GM21717 (cell line): Measurements from ENCODE around the gene GNA14.
"Not testable (repeated sequence)": the region's sequence is repeated elsewhere in the genome, so short reads cannot be mapped to it uniquely, and the experiment has no call there.

Experiments used
- ATAC-seq: cut with Tn5 transposase; IDR thresholded peaks from one replicate; pipeline ENCODE4 v1.9.1; 2021; ENCODE audit warnings: mild to moderate bottlenecking, moderate library complexity; ENCODE audit not compliant: unreplicated experiment

GNA14 gene

DNA sequence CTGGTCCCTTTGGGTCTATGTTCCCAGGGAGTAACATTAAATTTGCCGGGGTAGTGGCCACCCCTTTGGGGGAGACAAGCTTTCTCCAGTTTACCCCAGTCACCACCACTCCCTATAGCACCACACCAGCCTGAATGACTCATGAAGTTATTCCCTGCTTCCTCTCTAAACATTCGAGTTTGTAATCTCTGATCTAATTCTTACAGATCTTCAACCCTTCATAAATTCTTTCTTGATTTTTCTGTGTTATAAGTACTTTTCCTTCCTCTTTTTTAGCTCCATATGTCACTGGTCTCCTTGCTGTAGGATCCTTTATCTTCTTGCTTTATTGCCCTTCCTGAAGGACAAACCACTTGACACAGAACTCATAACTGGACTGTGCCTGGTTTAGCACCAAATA is 55.6 kb downstream of the GNA14 start:
- ATAC-seq, result no peak

DNA sequence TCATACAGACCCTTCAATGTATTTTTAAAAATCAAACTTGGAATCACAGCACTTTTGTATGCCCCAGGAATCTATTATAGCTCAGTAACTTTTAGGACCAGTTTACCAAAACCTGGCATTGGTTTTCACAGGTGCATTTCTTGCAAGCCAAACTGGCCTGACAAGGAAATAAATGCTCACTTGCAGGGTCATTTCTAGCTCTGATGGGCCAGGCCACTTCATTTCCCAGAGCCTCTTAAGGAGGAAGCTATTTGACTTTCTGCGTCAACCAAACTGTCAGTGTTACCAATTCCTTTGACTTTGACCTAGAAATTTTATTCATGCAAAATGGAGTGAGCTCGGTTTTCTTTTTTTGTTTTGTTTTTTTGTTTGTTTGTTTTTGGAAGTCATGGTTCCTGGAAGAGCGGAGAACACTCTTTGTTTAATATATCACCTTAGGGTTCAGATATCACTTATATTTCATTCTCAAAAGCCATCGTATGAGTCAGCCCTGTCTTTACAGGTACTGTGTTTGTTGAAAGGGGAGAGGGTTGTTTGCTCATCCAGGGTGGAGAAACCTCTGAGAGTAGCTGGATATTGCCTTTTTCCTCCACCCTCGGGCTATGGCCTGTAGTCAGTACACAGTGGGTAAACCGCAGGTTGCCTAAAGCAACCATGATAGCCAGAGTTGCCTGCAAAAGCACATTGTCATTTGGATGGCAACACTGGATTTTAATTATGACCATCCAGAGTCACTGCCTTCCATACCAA is 58.9 kb downstream of the GNA14 start:
- ATAC-seq, result no peak

DNA sequence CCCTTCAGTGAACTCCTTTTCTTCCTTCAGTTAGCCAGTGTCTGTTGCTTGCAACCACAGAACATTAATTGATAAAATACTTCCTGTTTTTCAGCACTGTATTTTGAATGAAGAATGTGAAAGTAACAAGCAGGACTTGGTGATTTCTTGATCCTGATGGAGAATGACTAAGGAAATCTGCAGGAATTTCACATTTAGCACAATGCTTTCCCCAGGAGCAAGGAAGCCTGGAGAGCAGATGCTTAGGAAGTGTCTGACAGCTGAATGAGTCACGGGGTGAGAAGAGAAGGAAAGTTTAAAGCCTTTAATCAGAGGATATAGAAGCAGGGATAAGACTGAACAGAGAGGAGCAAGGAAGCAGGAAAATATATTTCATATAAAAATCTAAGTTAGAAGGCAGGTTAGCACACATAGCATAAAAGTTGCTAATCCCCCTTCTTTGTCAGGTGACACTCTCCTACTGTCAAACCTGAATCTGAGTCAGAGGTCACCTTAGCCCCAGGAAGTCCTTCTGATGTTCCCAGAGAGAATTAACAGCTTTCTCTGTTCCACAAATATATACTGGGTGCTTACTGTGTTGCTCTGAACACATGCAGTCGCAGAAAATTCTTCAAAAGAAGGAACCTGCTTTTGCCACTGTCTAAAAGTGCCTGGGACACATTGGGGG is 59.7 kb downstream of the GNA14 start:
- no peak for ATAC-seq

DNA sequence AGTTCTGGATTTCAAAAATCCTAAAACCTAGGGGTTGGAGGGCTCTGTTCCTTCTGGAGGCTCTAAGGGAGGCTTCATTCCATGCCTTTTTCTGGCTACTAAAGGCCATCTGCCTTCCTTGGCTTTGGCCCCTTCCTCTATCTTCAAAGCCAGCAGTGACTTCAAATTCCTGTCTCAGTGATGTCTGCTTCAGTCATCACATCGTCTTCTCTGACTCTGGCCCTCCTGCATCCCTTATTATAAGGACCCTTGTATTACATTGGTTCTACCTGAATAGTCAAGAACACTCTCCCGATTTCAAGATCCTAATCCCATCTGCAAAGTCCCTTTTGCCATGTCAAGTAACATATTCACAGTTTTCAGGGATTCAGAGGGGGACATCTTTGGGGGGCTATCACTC is 60.3 kb downstream of the GNA14 start:
- ATAC-seq, result no peak

DNA sequence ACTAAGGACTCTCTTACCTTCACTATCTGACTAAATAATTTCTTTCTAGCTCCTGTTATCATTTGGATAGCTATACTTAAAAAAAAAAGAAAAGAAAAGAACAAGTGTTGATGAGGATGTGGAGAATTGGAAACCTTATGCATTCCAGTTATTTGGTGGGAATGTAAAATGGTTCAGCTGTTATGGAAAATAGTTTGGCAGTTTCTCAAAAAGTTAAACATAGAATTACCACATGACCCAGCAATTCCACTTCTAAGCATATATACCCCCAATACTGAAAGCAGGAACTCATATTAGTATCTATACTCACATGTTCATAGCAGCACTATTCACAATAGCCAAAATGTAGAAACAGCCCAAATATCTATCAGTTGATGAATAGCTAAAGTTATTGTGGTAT is 61.1 kb downstream of the GNA14 start:
- no peak for ATAC-seq

DNA sequence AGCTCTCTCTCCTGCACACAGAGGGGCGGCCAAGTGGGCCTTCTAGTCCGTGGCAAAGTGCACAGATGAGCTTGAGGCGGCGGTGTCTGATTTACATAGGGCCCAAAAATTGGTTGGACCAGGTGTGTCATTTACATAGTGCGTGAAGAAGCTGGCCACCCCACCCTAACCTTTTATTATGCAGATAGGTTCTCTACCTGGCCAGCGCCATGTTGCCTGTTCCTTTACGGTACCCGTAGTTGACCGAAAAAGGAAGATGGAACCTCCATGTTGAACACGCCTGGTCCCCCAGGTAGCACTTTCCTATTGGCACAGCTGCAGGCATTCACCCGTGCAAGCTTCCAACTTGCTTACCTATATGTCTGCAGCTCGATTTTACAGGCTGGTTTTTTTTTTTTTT is 61.5 kb downstream of the GNA14 start:
- ATAC-seq, result no peak

DNA sequence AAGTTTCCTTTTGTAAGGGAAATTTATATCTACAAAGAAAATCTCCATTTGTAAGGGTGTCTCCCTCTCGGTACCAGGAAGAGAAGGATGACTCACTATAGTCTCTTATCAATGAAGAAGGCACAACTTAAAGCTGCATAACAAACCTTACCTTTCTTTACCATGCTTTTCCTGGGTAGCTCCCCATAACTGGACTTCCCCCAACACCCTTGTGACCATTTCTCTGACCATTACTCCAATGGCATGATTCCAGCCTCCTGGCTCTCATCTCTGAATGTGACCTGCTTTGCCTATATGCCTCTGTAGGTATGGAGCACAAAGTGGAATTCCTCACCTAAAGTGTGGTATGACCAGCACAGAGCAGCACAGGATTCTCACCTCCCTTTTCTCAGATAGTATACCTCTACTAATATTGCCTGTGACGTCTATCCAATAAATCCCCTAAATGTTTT is 62.8 kb downstream of the GNA14 start:
- no peak for ATAC-seq

DNA sequence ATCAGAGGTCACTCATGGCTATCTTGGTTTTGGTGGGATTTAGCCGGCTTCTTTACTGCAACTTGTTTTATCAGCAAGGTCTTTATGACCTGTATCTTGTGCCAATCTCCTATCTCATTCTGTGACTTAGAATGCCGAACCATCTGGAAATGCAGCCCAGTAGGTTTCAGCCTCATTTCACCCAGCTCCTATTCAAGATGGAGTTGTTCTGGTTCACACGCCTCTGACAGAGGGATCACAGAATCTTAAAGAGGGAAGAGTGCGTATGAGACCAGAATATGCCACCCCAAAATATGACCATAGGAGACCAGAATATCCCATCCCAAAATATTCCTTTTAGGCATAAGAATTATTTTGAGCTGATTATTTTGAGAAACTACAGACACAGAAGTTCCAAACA is 63.2 kb downstream of the GNA14 start:
- ATAC-seq, result not testable (repeated sequence)

DNA sequence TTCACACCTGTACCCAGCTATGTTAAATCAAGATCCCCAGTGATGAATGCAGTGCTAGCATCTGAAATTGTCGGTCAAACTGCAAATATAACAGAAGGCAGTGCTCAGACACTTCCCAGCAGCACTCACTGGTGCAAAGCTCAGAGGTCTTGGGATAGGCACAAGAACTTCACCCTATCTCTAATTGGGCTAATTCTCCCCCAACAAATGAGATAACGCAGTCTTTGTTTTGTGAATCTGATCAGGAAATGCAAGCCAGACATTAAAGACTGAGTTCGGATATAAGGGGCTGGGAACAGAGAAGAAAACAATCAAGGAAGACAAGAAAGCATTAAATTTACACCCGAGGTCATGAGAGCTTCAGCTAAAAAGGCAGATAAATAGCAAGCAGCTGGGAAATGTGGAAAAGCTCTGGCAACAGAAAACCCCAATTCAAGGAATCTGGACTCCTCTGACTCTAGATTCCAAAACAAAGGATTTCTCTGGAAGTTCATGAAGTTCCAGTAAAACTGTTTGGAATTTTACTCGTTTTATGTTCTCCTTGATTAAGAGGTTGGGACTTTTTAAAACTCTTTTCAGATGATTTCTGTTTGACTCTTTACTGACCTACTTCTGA is 65.1 kb downstream of the GNA14 start:
- no peak for ATAC-seq

DNA sequence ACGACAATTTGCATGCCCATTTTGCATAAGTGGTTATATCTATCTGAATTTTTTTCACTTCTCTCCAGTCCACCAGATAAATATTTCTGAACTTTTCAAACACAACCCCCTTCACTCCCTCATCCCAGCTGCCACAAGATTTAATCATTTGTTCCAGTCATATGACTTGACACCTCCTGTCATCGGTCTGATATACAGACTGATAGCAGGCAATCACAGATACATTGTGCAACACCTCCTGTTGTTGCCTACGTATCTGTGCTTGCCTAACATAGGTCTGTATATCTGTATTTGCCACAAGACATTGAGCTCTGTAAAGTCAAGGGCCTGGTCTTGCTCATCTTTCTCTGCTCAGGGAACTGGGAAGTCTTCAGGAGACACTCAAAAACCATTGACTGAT is 65.6 kb downstream of the GNA14 start:
- no peak for ATAC-seq

DNA sequence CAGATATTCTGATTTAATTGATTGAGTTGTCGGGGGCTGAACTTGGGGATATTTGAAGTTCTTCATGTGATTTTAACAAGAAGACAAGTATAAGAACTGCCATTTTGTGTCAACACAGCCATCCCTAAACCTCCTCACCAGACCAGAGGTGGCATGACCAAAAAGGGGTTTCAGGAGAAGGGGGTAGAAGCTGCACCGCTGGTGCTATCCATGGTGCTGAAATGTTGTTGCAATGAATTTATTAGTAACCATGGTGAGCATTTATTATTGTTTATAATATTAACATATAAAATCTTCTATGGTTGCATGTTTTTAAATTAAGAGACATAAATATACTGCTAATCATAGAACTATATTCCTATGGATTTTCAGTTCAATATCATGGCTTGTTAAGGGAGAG is 72.3 kb downstream of the GNA14 start:
- ATAC-seq, result no peak

DNA sequence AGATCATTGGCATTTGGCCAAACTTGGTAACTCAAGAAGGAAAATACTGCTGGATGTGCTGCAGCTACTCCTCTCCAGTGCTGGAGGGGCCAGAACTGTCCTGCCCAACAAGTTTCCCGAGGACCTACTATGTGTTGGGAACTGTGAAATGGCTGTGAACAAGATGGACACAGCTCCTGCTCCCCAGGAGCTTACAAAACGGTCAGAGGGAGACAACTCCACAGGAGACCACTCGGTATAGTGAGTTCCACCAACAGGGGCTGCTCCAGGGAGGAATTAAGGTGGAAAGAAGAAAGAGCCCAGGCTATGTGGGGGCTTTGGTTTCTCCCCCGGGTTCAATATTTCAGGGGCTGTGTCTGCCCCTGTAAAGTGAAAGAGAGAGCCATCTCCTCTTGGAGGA is 78.8 kb downstream of the GNA14 start:
- no peak for ATAC-seq

DNA sequence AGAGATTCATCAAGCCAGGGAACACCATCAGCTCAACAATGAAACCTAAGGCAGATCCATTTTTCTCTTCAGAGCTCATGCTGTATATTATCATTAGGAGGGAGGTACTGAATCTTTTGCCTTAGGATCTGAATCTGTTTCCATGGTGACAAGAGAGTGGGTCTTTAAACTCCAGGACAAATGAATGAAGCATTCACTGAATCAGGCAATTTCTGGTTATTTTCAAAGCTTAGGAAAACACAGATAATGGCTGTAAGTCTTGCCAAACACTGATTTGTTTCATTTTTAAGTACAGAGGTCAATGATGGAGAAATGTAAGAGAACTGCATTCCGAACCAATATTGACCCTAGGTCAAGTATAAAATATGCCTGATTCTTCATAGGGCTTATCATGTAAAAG is 84.9 kb downstream of the GNA14 start:
- ATAC-seq, result no peak

DNA sequence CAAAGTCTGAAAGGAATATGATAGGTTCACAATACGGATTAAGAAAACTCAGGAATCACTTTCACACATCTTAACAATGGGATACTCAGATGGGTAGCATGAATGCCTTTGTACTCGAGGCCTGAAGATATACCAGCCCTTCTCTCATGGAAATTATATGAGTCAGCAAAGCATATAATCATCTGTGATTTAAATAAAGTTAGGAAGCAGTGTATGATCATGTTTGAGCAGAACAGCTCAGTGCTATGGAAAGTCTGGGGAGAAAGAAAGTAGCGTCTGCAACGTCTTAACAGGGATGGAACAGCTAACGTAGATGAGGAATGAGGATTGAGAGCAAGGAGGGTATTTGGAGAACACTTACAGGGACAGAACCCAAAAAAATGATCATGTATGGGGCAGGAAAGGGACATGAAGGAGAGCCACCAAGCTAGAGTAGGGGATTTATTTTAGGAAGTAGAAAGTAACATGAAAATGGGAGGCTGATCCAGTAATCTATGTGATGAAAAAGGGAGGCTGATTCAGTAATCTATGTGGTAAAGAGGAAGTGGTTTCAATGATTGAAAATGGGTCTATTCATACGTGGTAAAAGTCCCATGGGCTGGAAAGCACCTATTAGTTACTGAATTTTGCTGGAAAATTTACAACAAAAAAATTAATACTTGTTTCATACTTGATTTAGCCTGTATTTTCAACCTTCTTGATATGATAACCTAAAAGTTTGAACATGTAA is 85.9 kb downstream of the GNA14 start:
- peak; percentile 63 for ATAC-seq

DNA sequence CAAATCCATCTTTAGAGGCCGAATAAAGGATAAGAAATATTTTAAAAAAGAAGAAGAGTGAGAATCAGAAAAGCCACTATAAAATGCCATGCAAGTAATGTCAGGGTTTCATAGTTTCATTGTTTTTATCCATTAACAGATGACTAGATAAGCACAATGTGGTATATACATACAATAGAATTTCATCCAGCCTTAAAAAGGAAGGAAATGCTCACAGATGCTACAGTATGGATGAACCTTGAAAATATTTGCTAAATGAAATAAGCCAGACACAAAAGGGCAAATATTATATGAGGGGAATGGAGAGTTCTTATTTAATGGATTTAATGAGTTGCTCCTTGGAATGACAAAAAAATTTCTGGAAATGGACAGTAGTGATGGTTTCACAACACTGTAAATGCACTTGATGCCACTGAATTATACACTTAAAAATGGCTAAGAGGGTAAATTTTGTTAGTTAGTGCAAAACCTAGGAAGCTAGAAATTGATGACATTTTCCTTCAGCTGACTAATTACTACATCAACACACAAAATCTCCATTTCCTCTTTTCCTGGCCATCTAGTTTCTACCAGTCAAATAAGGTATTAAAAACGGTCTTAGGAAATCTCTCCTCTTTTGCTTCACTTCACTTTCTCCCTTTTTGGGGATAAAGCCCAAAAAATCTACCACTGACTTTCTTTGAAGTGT is 86.6 kb downstream of the GNA14 start:
- ATAC-seq, result peak; percentile 32

DNA sequence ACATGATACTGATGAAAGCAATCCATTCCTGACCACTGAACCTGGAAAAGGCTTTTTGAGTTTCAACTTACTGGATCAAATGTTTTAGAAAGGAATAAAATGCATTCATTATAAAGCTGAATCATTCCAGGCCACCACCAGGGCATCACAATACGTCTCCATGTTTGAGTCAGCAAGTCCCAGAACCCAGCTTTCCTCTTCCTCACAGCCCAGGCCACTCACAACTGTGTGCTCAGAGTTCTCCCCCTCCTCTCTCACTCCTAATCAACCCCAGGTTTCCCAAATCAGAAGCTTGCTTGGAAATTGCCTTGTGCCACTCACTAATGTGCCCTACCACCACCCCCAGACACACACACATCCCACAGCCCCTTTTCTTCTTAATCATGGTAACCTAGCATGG is 91.7 kb downstream of the GNA14 start:
- ATAC-seq, result no peak

DNA sequence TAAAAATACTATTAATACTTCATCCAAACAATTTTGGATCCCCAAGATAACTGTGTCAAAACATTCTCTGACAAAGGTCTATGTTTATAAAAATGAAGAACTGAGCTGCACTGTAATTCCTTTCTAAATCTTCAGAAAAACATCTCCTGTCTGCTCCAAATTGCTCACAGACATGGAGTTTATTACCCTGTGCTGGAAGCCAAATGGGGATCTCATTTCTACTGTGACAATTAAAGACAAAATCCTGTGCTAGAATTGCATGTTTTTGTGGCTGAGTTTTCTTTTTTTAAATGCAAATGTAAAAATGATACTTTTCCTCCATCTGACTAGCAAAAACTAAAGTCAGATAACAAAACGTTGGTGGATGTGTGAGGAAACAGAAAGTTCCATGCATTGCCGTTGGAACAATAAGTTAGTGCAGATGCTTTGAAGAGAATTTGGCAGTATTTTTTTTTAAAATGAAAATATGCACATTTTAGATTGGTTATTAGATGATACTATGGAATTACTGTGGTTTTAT is 93.5 kb downstream of the GNA14 start:
- ATAC-seq, result no peak

DNA sequence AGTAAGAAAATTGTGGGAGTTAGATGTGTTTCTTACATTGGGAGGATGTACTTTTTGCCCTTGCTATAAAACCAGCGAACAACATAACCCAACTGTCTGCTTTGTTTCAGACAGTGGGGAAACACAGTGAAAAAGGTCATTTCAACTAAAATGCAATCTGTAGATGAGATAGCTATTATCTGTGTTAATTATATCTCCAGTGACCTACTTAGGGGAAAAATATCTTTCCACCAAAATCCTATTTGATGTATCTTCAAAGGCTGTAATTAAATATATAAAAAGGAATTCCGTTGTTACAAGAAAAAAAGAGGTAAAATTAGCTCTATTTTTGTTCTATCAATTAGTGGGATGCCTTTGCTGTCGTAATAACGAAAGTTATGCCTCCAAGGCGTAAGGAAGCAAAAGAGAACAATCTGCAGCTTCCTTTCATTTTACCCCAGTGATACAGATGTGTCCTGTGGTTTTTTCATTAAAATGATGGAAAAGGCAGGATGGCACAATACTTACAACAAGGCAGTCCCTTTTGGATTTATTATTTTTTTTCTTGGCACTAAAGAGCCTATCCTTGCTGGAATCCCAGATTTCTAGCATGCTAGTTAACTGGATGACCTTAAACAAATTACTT is 100.9 kb downstream of the GNA14 start:
- ATAC-seq, result no peak

DNA sequence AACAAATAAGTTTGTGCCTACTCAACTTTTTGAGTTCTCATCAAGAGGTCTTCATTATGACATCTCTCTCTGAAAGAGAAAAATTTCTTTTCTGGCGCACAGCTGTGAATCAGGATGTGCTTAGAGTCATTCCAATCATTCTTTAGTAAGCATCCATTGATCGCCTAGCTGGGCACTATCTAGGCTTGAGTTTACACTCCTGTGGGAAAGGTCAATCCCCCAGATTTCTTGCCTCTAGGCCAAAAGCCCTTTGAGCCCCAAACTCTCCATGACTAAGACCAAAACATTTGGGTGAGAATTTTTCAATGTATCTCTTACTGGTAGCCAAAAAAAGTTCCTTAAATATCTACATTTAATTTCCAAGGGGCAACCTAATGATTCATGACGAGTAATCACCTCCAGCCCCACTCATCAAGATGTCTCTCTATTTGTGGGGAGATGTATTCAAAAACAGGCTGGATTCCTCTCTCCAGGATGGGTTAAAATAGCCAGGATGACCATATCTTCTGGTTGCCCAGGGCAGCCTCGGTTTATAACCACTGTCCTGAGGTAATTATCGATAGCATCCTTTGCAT is 101.7 kb downstream of the GNA14 start:
- ATAC-seq, result no peak

DNA sequence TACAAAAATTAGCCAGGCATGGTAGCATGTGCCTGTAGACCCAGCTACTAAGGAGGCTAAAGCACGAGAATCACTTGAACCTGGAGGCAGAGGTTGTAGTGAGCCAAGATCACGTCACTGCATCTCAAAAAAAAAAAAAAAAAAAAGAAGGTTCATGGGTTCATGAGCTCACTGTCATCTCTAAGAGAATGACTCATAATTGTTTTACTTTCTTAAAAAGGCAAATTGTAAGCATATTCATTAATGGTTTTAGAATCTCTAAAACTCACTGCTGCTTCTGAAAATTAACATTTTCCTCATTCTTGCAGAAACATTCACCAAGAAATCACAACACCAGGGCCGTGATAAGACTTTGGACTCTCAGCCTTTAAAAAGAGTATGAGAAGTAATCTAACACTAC is 103.6 kb downstream of the GNA14 start:
- ATAC-seq, result no peak
